CD4-positive, alpha-beta T cell treated with Interleukin-15 for 4 hours (primary cell): ENCODE data around the gene MALAT1.
"Not testable (repeated sequence)": the region's sequence is repeated elsewhere in the genome, so short reads cannot be mapped to it uniquely, and the experiment has no call there.

ENCODE experiments used
- DNase-seq: peaks from one replicate; pipeline ENCODE4 v3.0.0-alpha.2; 2020; ENCODE audit warnings: low spot score

The MALAT1 gene

GRCh38 chr11:65498727-65498976 is 193 bp upstream of the MALAT1 start:
- no peak for DNase-seq

- DNase-seq = no peak
These were observed 1.0 kb downstream of the MALAT1 start for GRCh38 chr11:65499713-65500386.

GRCh38 chr11:65500387-65501185 is 1.7 kb downstream of the MALAT1 start:
- DNase-seq = no peak

- no peak for DNase-seq
These were observed 2.3 kb downstream of the MALAT1 start for GRCh38 chr11:65501186-65501471.

- no peak for DNase-seq
These were observed 2.8 kb downstream of the MALAT1 start for GRCh38 chr11:65501472-65502273.

GRCh38 chr11:65502274-65502554 is 3.4 kb downstream of the MALAT1 start:
- no peak for DNase-seq

GRCh38 chr11:65502555-65503367 is 3.9 kb downstream of the MALAT1 start:
- no peak for DNase-seq

GRCh38 chr11:65503368-65503948 is 4.6 kb downstream of the MALAT1 start:
- no peak for DNase-seq

GRCh38 chr11:65503949-65504673 is 5.3 kb downstream of the MALAT1 start:
- DNase-seq = no peak

- no peak for DNase-seq
These were observed 6.0 kb downstream of the MALAT1 start for GRCh38 chr11:65504674-65505465.

- DNase-seq = no peak
These were observed 6.8 kb downstream of the MALAT1 start for GRCh38 chr11:65505466-65506289.

- no peak for DNase-seq
These were observed 7.5 kb downstream of the MALAT1 start for GRCh38 chr11:65506290-65506771.

GRCh38 chr11:65506772-65507505 is 8.1 kb downstream of the MALAT1 start:
- no peak for DNase-seq

- DNase-seq = not testable (repeated sequence)
These were observed 13.5 kb downstream of the MALAT1 start for GRCh38 chr11:65512311-65512710.

- no peak for DNase-seq
These were observed 17.5 kb downstream of the MALAT1 start for GRCh38 chr11:65516135-65516968.

GRCh38 chr11:65518941-65519549 is 20.2 kb downstream of the MALAT1 start:
- DNase-seq = not testable (repeated sequence)

- peak; percentile 27 for DNase-seq
These were observed 23.1 kb downstream of the MALAT1 start for GRCh38 chr11:65521777-65522521.
